ENCODE results near the gene RFK.
A peak's percentile ranks its signal among the peaks of the same experiment; 100 is the strongest.

RFK gene

DNA sequence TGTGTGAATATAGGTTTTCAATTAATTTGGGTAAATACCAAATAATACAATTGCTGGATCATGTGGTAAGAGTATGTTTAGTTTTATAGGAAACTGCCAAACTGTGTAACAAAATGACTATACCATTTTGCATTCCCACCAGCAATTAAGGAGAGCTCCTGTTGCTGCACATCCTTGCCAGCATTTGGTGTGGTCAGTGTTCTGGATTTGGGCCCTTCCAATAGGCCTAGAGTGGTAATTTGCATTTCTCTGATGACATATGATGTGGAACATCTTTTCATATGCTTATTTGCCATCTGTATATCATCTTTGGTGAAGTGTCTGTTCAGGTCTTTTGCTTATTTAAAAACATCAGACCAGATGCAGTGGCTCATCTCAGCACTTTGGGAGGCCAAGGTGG lies 11.6 kb upstream of the RFK start:
- no peak for DNase-seq

DNA sequence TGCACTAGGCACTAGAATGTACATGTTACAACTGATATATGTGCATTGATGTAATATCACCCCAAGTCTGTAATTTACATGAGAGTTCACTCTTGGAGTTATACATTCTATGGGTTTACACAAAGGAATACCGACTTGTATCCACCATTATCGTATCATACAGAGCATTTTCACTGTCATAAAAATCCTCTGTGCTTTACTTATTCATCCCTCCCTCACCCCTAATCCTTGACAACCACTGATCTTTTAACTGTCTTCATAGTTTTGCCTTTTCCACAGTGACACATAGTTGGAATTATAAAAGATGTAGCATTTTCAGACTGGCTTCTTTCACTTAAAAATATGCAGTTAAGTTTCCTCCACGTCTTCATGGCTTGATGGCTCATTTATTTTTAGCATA lies 11.1 kb upstream of the RFK start:
- DNase-seq: no peak

DNA sequence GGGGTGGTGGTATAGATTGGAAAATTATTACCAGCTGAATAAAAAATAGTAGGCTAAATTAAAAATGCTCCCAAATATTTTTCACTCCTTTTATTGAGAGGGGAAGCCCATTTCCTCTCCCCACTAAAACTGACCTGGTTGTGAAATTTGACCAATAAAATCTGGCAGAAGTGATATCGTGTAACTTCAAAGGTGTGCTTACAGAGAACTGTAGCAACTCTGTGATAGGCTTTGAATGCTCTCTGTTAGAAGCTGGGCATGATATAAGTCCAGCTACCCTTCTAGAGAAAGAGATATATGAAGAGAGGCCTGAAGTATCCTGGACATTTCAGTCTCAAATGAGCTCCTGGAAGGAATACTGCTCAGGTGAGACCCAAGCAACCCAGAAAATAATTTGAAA lies 10.2 kb upstream of the RFK start:
- no peak for DNase-seq

DNA sequence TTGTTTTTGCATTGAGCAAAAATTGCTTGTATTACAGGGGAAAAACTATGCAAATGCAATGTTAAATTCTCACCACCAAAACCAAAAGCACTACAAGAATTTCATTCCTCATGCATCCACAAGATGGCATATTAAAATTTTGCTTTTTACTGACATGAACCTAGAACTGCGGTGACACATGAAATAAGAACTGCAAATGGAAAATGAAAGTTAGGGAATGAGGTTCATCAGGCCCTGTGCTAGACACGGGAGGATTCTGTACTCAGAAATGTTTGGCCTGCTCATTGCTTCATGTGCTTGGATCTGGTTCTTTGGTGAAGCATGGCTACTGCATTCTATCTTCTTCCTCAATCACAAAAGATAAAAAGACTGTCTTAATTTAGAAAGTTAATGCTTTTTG lies 9.1 kb upstream of the RFK start:
- no peak for DNase-seq

DNA sequence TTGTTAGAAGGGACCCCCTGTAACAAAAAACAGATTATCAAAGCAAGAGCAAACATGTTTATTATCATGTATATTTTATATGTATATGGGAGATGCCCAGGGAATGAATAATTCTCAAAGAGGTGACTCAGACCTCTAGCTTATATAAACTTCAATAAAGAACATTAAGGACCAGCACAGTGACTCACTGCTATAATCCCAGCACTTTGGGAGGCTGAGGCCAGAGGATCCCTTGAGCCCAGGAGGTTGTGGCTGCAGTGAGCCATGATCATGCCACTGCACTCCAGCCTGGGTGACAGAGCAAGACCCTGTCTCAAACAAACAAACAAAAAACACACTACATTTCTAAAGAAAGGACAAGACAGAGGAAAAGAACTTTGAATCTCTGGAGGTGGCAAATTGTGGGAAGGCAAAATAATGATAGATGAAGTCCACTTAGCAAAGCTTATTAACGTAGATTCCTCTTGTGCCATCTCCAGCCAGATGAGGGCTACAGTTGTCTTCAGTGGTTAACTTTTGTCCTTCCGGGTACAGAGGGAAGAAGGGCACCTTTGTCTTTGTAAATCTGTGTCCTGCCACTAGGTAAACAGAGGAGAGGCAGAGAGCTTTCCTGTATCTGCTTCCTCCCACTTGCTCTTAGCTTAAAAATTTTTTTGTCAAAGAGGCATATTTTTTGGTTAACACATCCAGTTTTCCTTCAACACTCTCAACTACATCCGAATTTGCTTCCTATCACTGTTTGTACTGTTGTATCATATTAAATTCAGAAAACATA lies 7.5 kb upstream of the RFK start:
- no peak for DNase-seq

DNA sequence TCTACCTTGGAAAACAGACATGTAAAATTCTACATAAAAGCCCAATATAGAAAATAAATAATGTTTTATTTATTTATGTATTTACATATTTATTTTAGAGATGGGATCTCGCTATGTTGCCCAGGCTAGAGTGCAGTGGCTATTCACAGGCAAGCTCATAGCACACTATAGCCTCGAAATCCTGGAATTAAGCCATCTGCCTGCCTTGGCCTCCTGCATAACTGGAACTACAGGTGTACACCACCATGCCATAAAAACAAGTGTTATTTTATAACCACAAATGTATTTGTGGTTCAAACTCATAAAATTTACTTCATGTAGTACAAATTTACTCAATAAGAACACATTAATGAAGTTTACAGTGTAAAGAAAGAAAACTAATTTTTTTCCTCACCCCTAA lies 7.0 kb upstream of the RFK start:
- no peak for DNase-seq

DNA sequence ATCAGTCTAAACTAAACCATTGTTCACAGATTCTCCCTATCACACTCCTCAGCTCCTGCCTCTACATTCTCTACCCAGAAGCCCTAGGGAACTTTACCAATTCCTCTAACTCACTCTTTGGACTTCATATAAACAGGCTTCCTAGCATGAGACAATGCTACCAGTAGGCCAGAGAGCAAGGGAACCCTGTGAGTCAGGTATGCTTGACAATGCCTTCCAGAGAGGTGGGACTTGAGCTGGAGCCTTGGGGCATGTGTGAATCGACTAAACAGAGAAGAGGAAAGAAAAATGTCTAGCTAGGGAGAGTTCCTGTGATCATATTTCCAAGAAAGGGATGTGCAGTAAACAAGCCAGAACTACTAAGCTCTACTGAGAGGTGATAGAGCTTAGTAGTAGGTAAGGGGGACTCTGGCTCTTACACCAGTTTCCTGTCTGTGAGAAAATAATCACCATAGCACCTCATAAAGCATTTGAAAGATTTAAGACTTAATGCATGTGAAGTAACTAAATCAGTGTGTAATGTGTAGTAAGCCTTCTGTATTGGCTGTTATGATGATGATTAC lies 6.4 kb upstream of the RFK start:
- no peak for DNase-seq

DNA sequence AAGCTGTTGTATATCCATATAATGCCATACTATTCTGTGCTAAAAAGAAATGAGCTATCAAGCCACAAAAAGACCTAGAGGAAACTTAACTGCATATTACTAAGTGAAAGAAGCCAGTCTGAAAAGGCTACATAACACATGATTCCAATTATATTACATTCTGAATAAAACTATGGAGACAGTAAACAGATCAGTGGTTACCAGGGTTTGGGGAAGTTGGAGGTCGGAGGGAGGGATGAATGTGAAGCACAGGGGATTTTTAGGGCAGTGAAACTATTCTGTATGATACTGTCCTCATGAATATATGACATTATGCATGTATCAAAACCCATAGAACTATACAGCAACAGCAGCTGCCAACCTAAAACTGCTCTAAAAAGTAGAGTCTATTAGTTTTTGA lies 5.6 kb upstream of the RFK start:
- DNase-seq: no peak

DNA sequence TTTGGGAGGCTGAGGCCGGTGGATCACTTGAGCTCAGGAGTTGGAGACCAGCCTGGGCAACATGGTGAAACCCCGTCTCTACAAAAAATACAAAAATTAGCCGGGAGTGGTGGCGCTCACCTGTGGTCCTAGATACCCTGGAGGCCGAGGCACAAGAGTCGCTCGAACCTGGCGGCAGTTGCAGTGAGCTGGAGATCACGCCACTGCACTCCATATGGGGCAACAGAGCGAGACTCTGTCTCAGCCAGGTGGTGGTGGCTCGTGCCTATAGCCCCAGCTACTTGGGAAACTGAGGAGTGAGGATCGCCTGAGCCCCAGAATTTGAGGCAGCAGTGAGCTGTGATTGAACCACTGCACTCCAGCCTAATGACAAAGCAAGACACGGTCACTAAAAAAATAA lies 2.4 kb upstream of the RFK start:
- DNase-seq: no peak

DNA sequence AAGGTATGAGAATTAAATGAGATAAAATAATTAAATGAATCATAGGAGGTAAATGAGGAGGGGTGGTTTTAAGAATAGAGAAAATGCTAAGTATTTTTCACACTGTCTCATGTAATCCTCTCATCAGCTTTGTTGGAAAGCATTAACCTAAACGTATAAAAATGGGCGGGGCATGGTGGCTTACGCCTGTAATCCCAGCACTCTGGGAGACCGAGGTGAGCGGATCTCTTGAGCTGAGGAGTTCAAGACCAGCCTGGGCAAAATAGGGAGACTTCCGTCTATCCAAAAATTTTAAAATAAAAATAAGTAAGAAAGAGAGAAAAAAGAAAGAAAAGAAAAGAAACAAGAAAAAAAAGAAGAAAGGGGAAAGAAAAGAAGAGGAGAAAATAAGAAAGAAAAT lies 1.9 kb upstream of the RFK start:
- DNase-seq: no peak

GRCh38 chr9:76395381-76395780 lies 1.2 kb upstream of the RFK start:
- DNase-seq: no peak

DNA sequence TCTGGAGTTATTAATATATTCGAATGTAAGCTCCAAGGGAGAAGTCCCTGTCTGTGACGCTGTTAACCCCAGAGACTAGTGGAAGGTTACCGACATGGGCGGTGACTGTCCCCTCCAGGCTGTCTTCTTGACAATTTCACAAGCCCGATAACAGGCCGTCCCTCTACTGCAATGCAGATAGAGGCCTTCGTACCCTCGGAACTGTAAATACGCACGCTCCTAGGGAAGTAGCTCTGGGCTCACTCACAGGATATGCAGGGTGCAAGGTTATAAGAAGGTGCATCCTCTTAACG lies 680 bp upstream of the RFK start:
- DNase-seq: peak; percentile 66

DNA sequence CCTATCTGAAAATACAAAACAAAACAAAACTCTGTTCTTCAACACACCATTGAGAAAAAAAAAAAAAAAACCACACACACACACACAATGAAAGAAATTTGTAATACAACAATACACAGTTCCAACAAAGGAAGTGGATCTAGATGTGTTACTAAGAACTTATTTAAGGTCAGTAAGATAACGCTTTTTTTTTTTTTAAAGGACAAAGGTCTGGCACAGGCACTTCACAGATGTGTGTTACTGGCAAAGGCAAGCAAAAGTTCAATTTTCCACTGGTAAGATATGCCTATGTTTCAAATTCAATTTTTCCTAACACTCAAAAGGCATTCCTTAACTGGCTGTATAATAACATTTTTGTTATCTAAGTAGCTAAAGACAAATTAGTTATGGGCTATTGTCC lies 3.6 kb downstream of the RFK start:
- DNase-seq: no peak

DNA sequence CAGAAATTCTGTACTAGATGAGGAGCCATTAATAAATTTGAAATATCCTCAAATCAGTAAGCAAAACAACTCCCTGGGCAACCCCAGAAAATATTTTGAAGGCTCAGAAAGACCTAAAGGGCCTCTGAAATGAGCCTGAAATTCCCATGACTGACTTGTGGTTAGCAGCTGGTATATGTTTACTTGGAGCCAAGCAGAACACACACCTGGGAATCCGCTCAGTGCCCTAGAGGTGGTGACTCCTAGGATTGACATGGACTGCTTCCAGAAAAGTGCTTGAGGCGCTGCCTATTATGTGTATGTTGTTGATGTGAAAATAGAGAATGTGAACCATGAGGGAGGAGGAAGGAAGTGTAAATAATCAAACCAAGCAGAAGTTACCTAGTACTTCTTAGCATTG lies 14.7 kb downstream of the RFK start:
- no peak for DNase-seq

DNA sequence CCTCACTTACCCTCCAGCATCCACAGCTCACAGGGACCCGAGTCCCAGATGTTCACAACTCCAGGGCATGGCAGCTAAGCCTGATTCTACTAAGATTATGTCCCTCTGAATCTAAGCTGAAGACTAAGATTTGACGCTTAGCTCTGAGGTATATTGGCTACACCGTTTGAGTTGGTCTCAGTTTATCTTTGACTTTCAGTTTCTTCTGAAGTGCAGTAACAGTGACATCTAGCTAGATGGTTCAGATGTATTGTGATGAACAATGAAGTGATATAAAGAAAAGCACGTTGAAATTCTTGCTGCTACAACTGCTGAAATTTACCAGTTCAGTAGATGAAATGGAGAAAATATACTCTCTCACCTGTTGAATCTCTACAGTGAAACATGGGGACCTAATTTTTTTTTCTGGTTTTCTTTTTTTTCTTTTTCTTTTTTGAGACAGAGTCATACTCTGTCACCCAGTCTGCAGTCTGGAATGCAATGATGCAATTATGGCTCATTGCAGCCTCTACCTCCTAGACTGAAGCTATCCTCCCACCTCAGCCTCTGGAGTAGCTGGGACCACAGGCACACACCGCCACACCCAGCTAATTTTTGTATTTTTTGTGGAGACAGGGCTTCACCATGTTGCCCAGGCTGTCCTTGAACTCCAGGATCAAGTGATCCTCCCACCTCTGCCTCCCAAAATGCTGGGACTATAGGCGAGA lies 15.7 kb downstream of the RFK start:
- no peak for DNase-seq

DNA sequence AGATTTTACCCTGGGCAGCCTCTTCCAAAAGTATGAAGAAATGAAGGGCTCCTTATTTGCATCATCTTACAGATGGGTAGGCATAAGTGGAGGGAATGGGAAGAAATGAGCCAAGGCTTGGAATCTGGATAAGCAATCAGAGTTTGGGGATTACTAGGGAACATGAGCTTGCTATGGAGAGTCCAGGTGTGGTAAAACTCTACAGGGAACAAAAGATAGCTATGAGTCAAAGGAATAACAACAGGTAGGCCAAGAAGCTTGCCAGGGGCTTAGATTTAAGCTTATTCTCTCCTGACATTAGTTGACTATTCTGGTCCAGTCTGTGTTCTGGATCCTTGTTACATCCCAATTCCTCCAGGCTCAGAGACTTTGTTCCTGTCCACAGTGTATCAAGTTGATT lies 16.4 kb downstream of the RFK start:
- DNase-seq: no peak

GRCh38 chr9:76374783-76375559 lies 19.3 kb downstream of the RFK start:
- no peak for DNase-seq

DNA sequence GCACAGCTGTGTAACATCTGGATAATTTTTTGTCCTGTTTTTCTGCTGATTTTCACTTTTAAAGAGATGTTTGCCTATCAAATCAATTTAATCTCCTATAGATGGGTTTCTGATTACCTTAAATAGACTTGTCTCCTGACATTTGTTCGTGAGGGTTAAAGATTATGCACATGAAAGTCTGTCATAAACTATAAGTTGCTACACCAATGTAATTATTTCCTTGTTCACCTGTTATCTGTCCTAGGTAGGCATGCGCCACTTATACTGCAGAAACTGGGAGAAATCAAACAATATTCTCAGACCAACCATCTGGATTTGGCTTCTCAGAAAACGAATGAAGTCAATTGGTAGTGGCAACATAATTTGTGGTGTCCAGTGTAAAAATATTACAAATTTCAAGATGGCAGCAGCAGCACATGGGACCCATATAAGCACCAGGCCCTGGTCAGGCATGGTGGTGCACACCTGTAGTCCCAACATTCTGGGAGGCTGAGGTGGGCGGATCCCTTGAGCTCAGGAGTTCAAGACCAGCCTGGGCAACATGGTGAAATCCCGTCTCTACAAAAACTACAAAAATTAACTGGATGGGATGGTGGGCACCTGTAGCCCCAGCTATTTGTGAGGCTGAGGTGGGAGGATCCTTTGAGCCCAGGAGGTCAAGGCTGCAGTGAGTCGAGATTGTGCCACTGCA lies 20.3 kb downstream of the RFK start:
- DNase-seq: no peak

DNA sequence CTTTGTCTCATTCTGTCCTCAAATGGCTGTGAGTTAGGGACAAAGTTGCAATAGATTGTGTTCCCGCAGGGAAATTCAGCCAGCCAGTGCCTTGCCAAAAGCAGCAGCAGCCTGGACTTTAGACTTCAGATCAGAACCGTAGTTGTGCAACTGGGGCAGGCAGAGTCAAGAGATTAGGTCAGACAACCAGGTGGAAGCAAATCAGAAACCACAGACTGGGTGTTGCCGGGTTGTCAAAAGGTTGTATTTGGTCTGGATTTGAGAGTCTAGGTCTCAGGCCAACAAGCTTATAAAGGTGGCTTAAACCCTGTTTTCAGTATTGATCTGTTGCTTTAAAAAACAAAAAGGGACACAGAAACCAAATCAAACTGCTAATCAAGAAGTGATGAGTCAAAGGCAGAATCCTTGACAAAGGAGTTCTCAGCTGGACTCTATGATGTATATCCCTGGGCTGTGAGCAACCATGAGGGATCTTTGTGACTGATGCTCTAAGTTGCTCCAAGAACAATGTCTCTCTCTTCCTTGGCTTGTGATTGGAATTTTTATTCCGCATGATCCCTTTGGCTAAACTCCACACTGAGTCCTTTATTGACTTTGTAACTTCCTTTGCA lies 20.9 kb downstream of the RFK start:
- DNase-seq: no peak

- no peak for DNase-seq
Measured at GRCh38 chr9:76372336-76372735, 21.9 kb downstream of the RFK start.

DNA sequence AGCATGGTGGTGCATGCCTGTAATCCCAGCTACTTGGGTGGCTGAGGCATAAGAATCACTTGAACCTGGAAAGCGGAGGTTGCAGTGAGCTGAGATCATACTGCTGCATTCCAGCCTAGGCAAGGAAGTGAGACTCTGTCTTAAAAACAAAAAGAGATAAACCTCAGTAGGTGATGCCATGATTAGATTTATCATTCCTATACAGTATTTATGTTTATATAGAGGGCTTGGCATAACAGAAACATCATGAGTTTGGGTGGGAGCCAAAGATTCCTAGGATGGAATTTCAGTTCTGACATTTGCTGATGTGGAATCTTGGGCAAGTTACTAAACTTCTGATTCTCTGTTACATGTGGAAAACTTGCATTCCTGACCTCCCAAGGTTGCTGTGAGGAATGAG lies 22.3 kb downstream of the RFK start:
- no peak for DNase-seq

GRCh38 chr9:76370396-76371023 lies 23.7 kb downstream of the RFK start:
- no peak for DNase-seq

Measured in NCI-H1436 (cell line).